ENCODE measurements around the gene MRPS5.

The MRPS5 gene

DNA sequence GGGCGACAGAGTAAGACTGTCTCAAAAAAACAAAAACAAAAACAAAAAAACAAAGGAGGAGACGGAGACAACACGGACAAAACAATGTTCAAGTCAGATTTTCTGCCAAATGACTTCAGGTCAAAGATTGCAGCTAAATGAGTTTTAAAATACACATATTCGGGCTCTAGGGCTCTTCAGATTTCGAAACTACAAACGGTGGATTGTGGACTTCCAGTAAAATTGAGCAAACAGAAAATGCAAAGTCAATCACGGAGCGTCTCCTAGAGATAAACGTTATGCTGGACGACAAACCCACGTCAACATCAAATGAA lies 558 bp downstream of the MRPS5 start:
- no peak for DNase-seq (ENCODE audit: low read depth)
- H3K4me3 ChIP-seq (ENCODE audit: low read length): peak overlapping the region; percentile 96

DNA sequence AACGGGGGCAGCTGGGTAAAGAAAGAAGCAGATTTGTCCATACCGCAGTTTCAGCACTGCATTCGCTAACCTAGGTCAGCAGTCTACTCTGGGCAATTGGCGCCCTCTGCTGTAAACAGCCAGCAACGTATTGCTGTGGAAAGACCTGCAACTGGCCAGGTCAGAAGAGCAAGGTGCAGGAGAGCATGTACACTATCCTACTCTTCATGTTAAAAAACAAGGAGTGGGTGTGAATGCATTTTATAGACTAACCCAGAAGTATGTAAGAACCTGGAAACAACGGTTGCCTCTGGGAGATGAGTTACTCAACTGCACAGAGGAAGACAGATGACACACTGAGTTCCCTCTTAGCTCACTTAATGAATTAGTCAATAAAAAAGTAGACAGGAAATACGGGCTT lies 6.2 kb downstream of the MRPS5 start:
- peak; percentile 69 for DNase-seq (ENCODE audit: low read depth)
- TF ChIP-seq, protein P1, sequence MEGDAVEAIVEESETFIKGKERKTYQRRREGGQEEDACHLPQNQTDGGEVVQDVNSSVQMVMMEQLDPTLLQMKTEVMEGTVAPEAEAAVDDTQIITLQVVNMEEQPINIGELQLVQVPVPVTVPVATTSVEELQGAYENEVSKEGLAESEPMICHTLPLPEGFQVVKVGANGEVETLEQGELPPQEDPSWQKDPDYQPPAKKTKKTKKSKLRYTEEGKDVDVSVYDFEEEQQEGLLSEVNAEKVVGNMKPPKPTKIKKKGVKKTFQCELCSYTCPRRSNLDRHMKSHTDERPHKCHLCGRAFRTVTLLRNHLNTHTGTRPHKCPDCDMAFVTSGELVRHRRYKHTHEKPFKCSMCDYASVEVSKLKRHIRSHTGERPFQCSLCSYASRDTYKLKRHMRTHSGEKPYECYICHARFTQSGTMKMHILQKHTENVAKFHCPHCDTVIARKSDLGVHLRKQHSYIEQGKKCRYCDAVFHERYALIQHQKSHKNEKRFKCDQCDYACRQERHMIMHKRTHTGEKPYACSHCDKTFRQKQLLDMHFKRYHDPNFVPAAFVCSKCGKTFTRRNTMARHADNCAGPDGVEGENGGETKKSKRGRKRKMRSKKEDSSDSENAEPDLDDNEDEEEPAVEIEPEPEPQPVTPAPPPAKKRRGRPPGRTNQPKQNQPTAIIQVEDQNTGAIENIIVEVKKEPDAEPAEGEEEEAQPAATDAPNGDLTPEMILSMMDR (IDR thresholded peaks at IDR 0.05; ENCODE audit: insufficient read depth, low read depth, low read length, missing control alignments): peak; percentile 90
- no peak overlapping the region for H3K4me3 ChIP-seq (ENCODE audit: low read length)

More for the DNA sequence above, 558 bp downstream of the MRPS5 start:
- TF ChIP-seq, protein P1 (IDR thresholded peaks at IDR 0.05; ENCODE audit: insufficient read depth, low read depth, low read length, missing control alignments): no peak

DNA sequence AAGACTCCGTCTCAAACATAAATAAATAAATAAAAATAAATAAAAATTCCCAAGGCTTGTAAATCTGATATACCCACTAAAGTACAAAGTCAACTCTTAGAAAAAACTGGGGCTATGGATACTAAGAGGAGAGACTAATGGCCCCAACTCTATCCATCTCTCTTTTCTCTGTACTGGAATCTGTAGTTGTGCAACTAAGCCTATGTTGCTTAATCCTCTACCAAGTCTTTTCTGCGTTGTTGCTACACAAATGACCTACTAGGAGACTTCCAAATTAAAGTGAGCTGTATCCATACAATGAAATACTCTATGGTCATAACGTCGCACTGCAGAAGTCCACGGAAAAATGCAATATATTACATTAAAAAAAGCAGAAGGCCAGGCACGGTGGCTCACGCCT lies 8.1 kb downstream of the MRPS5 start:
- TF ChIP-seq, protein P1 (IDR thresholded peaks at IDR 0.05; ENCODE audit: insufficient read depth, low read depth, low read length, missing control alignments): no peak

DNA sequence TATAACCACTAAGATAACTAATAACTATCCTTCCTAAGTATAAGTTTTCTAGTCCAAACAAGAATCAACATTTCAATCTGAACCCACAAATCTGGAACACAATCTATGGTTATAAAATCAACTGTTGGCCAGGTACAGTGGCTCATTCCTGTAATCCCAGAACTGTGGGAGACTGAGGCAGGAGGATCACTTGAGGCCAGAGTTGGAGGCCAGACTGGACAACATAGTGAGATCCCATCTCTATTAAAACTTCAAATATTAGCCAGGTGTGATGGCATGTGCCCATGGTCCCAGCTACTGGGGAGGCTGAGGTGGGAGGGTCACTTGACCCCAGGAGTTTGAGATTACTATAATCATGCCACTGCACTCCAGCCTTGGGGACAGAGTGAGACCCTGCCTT lies 11.2 kb downstream of the MRPS5 start:
- DNase-seq (ENCODE audit: low read depth): no peak
- H3K4me3 ChIP-seq (ENCODE audit: low read length): no peak overlapping the region
- TF ChIP-seq, protein P1 (IDR thresholded peaks at IDR 0.05; ENCODE audit: insufficient read depth, low read depth, low read length, missing control alignments): no peak

More for the DNA sequence above, 8.1 kb downstream of the MRPS5 start:
- no peak overlapping the region for H3K4me3 ChIP-seq (ENCODE audit: low read length)
- no peak for DNase-seq (ENCODE audit: low read depth)

DNA sequence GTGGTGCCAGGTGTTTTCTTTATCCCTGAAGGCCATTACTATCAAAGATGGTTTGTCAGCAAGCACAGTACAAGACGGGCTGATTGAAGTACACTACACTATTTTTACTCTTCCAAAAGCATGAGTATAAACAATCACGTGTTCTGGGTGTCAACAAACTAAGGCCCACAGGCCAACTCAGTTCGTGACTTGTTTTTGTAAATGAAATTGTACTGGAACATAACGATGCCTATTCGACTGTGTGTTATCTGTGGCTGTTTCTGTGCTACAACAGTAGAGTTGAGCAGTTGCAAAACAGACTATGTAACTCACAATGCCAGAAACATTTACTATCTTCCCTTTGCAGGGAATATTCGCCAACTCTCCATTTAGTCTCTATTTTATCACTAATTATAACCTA lies 12.3 kb downstream of the MRPS5 start:
- H3K4me3 ChIP-seq (ENCODE audit: low read length): no peak overlapping the region
- TF ChIP-seq, protein P1 (IDR thresholded peaks at IDR 0.05; ENCODE audit: insufficient read depth, low read depth, low read length, missing control alignments): no peak
- DNase-seq (ENCODE audit: low read depth): no peak

DNA sequence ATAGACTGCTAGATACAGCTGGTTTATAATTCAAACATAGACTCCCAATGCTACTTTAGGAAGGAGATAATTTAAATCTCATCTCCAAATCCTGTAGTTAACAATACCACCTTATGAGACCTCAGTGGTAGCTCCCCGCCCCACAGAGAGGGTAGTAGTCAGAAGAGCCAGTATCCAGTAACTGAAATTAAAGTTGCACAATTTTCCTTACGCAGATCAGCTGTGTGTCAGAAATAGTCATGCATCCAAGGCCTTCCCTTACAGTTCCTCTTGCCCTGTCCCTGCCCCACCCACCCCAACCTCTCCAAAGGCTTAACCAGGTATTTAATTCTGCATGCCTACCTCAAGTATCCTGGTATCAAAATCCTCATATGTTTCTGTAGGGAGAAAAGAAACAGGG lies 15.5 kb downstream of the MRPS5 start:
- peak; percentile 51 for DNase-seq (ENCODE audit: low read depth)
- TF ChIP-seq, protein P1 (IDR thresholded peaks at IDR 0.05; ENCODE audit: insufficient read depth, low read depth, low read length, missing control alignments): no peak
- no peak overlapping the region for H3K4me3 ChIP-seq (ENCODE audit: low read length)

DNA sequence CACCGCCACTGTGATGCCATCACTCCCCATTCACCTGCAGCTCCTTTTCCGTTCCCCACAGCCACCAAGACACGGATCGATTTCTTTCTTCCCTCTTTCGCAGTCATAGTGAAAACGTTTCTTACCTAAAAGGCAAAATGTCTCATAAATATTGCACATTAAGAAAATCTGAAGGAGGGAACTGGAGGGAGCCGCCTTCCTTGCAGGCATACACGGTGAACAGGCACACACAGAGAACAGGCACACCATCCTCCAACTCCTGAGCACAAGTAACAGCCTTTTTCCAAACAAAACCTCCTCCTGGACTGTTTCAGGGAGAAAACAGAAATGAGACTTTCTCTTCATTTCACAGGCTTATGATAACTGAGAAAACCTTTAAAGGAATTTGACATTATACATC lies 17.0 kb downstream of the MRPS5 start:
- TF ChIP-seq, protein P1 (IDR thresholded peaks at IDR 0.05; ENCODE audit: insufficient read depth, low read depth, low read length, missing control alignments): no peak
- DNase-seq (ENCODE audit: low read depth): no peak
- no peak overlapping the region for H3K4me3 ChIP-seq (ENCODE audit: low read length)
